Omental fat pad (tissue), 4 donors: ENCODE data around the gene TAF10. TPM values are rescaled to one million over a fixed set of nuclear protein-coding genes. Genes with fewer than 3 reads are reported as not detected.

Experiments
- ATAC-seq: fragments of 150-250 bp; one replicate; pipeline ENCODE4 v1.9.1; 2016; ENCODE audit warnings: mild to moderate bottlenecking, moderate library complexity; ENCODE audit not compliant: low FRiP score
- DNase-seq: peaks from one replicate; pipeline ENCODE4 v3.0.0-alpha.2; 2019; ENCODE audit warnings: low spot score
- CTCF ChIP-seq, 3 donors: fragments of 450-650 bp; IDR thresholded peaks; one replicate each; pipeline ENCODE4 v1.5.1; 2016 to 2017; ENCODE audit warnings: antibody characterized with exemption in 3 of 3, mild to moderate bottlenecking in 3 of 3, moderate library complexity in 2 of 3
- total RNA-seq, 4 donors: library from RNA; depleted of rRNA; stranded (reverse); fragments of >200 nt; gene quantifications; one replicate each; pipeline ENCODE4 v1.1.0, GENCODE V29; 2016

Gene TAF10
- total RNA-seq, 4 donors from 2014 or later, result 31.9 to 52.6 (median 37.1) TPM

DNA sequence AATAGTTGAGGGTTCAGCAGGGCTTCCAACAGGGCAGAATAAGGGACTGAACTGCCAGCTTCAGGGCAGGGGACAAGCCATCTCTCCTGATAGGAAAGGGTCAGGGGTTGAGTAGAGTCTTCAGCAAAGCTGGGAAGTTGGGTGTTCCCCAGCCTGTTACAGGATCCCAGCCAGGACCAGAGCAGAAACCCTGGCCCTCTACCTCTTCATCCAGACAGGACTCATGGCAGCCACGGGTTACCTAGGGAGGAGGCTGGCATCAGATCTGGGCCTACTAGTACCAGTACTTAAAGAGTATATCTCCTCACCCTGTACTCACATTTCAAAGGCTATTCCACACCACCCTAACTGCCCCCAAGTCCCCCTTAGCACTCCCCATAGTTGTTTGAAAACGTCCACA, 2.4 kb upstream of the TAF10 start:
- no peak for DNase-seq
- no peak for TF ChIP-seq CTCF (IDR thresholded peaks at IDR 0.05)
- no peak for ATAC-seq

- DNase-seq, result no peak
- TF ChIP-seq CTCF (IDR thresholded peaks at IDR 0.05), result no peak
- ATAC-seq, result no peak
Observed at GRCh38 chr11:6613496-6613895, 1.5 kb upstream of the TAF10 start.

GRCh38 chr11:6611963-6612212, 128 bp downstream of the TAF10 start:
- TF ChIP-seq CTCF (IDR thresholded peaks at IDR 0.05), result no peak
- ATAC-seq, result no peak
- no peak for DNase-seq

DNA sequence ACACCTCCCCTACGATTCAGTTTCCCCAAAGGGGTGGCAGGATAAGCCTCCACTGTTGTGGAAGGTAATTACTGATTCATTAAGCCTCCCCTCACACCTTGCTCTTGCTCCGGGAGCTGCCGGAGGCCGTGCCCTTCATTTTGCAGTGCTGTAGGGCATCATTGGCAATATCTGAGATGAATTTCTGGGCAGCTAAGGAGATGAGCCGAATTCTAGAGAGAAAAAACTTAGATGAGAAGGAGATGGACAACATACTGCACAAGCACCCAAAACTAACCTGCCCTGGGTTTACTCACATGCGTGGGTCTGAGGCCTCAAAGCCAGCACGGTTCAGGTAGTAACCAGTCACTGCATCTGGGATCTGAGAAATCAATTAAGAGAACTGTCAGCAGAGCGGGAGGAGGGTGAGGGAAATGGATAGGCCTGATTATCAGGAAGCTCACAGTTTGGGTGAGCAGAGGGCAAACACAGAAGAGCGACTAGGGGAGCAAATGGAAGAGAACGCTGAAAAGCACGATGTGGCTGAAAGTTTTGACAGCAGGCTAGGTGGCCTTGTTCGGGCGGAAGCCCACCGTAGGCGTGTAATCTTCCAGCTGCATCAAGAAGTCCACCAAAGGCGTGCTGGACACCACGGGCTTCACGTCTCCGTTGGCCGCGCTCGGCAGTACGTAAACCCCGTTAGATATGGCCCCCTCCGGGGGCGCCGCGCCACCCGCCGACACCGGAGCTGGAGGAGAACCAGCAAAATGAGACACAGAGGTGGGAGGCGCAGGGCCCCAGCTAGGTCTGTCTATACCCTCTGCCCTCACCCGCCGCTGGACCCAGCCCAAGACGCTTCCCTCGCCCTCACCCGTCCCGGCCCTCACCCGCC, 689 bp downstream of the TAF10 start:
- no peak for TF ChIP-seq CTCF (IDR thresholded peaks at IDR 0.05)
- DNase-seq (peak; percentile 22), ATAC-seq (peak; percentile 16)

- DNase-seq, result peak; percentile 17
- no peak for TF ChIP-seq CTCF (IDR thresholded peaks at IDR 0.05)
- no peak for ATAC-seq
Observed at GRCh38 chr11:6610591-6610990, 1.4 kb downstream of the TAF10 start.

GRCh38 chr11:6609502-6610015, 2.5 kb downstream of the TAF10 start:
- TF ChIP-seq CTCF (IDR thresholded peaks at IDR 0.05), result no peak
- ATAC-seq (no peak), DNase-seq (no peak)
